HG03520 (cell line): ENCODE results near the gene E2F4.

ENCODE experiments used
- ATAC-seq: cut with Tn5 transposase; IDR thresholded peaks from one replicate; pipeline ENCODE4 v1.9.1; 2021; ENCODE audit warnings: mild to moderate bottlenecking, moderate library complexity; ENCODE audit not compliant: unreplicated experiment

E2F4 gene

GRCh38 chr16:67157892-67158635 lies 33.9 kb upstream of the E2F4 start:
- no peak for ATAC-seq

DNA sequence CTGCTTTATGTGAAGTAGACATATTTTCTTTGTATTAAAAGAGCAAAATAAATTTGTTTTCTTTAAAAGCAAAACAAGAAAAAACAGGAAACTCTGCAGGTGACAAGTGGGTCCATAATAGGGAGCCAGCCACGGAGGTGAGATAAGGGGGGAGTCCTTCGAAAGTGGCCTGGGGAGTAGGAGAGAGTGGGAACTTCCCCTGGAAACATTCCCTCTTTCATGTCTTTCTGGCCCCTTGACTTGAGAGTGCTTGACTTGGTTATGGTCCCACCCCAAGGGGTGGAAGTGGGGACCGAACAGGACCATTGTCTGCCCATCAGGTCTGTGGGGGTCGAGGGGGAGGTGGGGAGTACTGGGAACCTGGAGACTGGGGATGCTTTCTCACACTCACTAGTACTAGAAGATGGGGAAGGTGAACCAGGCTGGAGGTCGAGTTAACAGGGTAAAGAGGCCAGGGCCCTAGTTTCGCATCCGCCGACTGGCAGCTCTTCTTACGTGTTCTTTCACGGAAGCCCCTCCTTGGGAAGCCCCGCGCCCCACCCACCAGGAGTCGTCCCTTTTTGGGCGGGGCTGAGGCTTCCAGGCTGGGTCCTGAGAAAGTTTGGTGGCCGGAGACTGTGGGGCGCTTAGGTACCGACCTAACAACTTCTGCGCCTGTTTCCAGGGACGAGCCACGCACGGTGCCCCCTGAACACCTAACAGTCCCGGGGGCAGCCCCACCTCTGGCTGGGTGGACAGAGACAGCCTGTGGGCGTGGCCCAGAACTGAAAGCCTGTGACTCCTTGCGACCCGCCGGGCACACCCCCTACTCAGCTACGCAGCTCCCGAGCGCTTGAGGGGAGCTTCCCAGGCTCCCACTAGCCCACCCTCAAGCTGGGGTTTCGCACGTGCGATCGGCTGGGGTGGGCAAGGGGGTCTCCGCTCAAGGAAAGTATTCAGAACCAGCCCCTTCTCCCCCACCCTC lies 33.0 kb upstream of the E2F4 start:
- peak; percentile 29 for ATAC-seq

GRCh38 chr16:67161595-67162058 lies 30.3 kb upstream of the E2F4 start:
- no peak for ATAC-seq

GRCh38 chr16:67162506-67163163 lies 29.3 kb upstream of the E2F4 start:
- no peak for ATAC-seq

DNA sequence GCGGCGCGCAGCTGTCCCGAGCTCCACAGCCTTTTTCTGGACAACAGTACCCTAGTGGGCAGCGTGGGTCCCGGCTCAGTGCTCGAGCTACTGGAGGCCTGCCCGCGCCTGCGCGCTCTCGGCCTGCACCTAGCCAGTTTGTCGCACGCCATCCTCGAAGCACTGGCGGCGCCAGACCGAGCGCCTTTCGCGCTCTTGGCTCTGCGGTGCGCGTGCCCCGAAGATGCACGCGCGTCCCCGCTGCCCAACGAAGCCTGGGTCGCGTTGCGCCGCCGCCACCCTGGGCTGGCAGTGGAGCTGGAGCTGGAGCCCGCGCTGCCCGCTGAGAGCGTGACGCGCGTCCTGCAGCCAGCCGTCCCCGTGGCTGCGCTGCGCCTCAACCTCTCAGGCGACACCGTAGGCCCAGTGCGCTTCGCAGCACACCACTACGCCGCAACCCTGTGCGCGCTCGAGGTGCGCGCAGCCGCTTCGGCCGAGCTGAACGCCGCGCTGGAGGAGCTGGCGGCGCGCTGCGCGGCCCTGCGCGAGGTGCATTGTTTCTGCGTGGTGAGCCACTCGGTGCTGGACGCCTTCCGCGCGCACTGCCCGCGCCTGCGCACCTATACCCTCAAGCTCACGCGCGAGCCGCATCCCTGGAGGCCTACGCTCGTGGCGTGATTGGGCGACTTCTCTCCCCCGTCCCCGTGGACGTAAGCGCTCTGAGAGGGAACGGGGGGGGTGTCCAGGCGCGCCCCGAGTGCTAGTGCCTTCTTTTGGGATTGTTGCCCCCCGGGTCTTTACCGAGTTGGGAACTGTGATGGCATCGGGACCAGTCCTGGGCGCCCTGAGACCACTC lies 28.6 kb upstream of the E2F4 start:
- no peak for ATAC-seq

DNA sequence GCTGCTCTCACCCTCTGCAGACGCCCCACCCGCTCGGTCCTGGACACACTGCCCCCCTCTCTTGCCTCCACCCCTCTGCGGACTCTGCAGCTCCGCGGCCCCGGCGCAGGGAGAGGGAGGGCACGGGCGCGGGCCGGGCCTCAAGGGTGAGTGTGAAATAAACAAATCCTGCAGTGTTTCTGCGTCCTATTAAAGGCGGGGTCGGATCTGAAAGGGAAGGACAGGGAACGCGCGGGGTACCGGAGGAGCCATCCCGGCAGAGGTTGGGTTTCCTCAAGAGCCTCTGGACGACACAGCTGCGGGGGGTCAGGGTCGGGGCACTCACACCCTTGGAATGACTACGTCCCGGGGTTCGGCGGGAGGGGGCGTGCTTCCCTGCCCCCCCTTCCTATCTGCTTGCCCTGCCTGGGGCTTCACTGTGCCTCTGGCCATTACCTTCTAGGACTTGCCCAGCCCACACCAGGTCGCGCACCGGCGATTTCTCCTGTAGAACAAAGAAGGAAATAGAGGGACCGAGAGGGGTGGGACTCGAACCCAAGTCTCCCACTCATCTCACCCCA lies 27.9 kb upstream of the E2F4 start:
- no peak for ATAC-seq

DNA sequence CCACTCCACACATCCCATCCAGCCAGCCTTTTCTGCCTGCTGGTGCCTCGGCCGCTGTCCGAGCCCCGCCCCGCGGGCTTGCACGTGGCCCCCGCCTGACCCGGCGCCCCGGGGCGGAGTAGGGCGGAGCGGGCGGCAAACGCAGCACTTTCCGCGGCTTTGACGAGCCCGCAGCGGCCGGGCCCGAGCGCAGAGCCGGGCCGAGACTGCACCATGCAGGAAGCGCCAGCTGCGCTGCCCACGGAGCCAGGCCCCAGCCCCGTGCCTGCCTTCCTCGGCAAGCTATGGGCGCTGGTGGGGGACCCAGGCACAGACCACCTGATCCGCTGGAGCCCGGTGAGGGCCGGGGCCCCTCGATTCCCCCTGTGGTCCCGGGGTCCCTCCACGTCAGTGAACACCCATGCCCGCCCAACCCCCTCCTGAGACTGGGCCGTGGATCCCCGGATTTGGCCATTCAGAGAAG lies 27.3 kb upstream of the E2F4 start, which contains the start of gene HSF4:
Gene HSF4, plus strand, starts transcription at position 147 of the 463 bp plus-strand sequence. Its CDS starts 67 bp downstream, at position 214.
- ATAC-seq = no peak

- ATAC-seq = no peak
Observed at GRCh38 chr16:67165121-67166078, 26.6 kb upstream of the E2F4 start.

DNA sequence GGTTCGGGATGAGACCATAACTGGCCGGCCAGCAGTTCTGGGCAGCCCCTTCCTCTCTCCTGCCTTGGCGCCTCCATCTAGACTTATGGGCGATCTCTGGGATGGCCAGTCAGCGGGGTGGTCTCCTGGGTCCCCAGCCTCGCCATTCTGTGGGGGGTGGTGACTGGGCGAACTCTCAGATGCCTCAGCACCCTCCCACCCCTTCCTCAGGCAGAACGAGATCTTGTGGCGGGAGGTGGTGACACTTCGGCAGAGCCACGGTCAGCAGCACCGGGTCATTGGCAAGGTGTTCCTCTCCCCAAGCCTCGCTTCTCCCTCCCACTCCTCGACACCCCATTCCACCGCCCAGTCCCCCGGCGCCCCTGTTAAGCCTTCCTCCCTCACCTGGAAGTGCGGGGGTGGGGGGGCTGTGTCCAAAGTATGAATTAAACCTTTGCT lies 25.8 kb upstream of the E2F4 start:
- ATAC-seq = no peak

GRCh38 chr16:67166598-67167168 lies 25.3 kb upstream of the E2F4 start:
- no peak for ATAC-seq

- ATAC-seq = no peak
Observed at GRCh38 chr16:67167588-67167987, 24.4 kb upstream of the E2F4 start.

- no peak for ATAC-seq
Observed at GRCh38 chr16:67169011-67169451, 22.9 kb upstream of the E2F4 start.

DNA sequence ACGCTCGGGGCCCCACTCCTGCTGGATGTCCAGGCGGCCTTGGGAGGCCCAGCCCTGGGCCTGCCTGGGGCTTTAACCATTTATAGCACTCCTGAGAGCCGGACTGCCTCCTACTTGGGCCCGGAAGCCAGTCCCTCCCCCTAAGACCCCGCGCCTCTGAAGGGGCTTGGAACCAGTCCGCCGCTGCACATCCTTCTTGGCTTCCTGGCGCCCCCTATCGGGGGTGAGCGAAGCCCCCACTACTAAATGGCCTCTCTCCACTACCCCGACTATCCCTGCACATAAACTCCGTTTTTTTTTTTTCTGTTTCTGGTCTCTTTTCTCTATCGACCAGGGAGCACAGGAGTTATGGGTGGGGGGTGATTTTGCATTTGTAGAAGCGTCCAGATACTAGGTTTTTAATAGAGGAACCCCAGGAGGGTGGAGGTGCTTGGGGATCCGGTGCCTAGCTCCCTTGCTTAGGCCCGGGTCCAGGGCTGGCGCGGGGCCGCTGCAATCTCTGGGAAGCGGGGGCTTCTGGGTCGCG lies 22.2 kb upstream of the E2F4 start:
- no peak for ATAC-seq

DNA sequence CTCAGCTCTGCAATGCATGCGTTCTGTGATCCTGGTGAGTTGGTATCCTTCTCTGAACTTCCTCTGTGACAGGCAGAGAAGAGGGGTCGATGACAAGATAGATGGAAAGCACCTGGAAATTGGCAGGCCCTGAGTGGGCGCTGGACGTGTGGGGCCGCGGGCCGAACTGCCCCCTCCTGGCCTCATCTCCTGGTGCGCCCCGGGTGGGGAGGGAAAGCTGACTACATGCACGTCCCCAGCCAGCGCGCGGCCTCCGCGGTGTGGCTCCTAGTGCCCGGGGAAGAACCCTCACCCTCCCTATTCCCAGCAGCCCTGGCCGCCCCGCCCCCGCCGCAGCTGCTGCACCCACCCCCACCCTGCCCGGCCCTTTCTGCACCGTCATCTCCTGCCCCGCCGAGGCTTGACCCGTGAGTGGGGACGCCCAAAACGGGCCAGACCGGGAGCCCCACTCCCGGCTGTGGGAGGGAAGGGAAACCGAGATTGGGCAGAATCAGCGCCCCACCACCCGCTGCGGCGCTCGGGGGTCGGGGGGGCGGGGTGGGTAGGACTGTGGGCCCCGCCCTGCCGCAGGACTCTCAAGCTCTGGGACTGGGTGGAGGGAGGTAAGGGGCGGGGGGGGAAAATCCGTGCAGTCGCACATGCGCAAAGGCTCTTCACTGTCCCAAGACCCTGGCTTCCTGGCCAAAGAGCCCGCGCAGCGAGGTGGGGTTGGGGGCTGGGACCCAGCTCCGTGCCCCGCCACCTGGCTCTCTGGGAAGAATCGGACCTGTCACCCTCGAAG lies 21.6 kb upstream of the E2F4 start, which contains the start of gene NOL3:
Gene NOL3, plus strand, starts transcription at position 371 of the 781 bp plus-strand sequence.
- peak; percentile 34 for ATAC-seq

DNA sequence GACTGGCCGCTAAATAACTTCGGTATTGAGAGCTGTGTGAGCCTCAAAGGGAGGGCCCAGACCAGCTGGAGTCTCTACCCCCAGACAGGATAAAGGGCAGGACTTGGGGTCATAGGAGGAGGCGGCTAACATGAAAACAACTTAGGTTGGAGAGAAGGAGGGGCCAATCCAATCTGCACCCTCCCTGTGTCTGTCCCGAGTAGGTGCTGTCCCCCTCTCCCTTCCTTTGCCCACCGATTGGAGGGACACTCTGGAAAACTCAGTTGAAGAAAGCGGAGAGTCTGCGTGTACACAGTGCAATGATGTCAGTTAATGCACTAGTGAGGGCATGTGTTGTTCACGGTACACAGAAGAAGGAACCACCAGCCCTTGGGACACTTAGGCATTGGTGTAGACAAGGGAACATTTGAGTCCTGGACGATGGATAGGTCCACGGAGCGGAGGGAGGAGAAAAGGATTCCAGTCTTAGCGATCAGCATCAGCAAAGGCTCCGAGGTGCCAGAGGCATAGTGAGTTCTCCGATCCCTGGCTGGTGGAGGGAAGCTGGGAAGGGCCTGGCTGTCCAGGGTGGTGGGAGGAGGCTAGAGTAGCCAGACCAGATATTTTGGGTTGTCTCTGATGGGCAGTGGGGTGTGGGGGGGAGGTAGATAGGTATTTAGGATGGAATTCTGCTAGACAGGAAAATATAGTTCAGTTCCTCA lies 20.9 kb upstream of the E2F4 start:
- no peak for ATAC-seq

DNA sequence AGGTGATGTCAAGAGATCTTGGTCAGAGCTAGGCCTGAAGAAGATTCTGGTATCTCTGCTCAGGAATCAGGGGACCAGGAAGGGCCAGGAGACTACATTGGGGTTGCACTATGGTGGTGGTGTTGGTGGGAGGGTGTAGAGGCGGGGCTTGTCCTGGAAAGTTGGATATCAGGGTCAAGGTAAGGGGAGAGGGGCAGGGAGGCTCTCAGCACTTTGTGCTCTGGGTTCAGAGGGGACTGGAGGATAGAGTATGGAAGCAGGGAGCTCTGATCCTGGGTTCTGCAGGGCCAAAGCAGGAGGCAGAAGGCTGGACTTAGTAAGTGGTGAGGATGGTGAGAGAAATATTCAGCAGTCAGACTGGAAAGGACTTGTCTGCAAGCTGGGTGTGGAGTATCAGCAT lies 18.6 kb upstream of the E2F4 start:
- ATAC-seq = no peak
